Activated naive CD8-positive, alpha-beta T cell treated with anti-CD3 and anti-CD28 coated beads for 36 hours (primary cell): ENCODE results near the gene RESP18. TPM values are rescaled to one million over a fixed set of nuclear protein-coding genes. Genes with fewer than 3 reads are reported as not detected.
A peak's percentile ranks its signal among the peaks of the same experiment; 100 is the strongest.

Source experiments
- DNase-seq: peaks from one replicate; pipeline ENCODE4 v3.0.0; 2021
- H3K27ac Mint-ChIP-seq: one replicate; pipeline ENCODE4 v1.8.0; 2022; ENCODE audit warnings: mild to moderate bottlenecking, moderate library complexity, mixed read lengths
- H3K27me3 Mint-ChIP-seq: one replicate; pipeline ENCODE4 v1.8.0; 2022; ENCODE audit warnings: mild to moderate bottlenecking, mixed read lengths
- H3K36me3 Mint-ChIP-seq: one replicate; pipeline ENCODE4 v1.8.0; 2021; ENCODE audit warnings: mild to moderate bottlenecking, mixed read lengths
- H3K4me1 Mint-ChIP-seq: one replicate; pipeline ENCODE4 v1.8.0; 2021; ENCODE audit warnings: mixed read lengths
- H3K4me3 Mint-ChIP-seq: one replicate; pipeline ENCODE4 v1.8.0; 2022; ENCODE audit warnings: mild to moderate bottlenecking, moderate library complexity, mixed read lengths
- H3K9me3 Mint-ChIP-seq: one replicate; pipeline ENCODE4 v1.8.0; 2022; ENCODE audit warnings: mixed read lengths
- total RNA-seq, 2 experiments: library from RNA; stranded (reverse); gene quantifications; one replicate each; pipeline ENCODE4 v1.2.3, GENCODE V29; 2021

Gene RESP18
- total RNA-seq, 2 experiments from 2014 or later: not detected

DNA sequence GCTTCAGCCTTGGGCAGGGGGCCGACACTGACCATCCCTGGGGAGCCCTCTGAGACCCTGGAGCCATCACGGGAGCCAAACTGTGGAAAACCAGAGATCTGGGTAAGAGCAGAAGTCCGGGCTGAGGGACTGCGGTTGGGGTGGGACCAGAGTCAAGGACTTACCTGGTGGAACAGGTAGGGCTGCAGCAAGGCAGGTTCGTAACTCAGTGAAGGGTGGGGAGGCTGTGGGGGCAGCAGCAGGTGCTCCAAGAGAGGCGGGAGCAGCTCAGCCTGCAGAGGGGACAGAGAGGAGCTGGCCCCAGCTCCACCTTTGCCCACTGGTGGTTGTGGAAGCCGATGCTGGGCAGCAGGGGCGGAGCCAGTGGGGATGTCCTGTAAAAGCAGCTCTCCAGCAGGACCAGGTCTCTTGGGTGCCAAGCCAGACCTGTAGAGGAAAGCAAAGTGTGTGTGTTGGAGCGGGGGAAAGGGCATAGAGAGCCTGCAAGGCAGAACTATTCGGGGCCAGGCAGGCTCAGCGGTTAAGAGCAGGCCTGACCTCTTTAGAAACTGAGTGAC lies 30.1 kb downstream of the RESP18 start:
- no peaks in the 10 kb centered on the region for H3K36me3 Mint-ChIP-seq
- peaks cover 2% of the 10 kb centered on the region for H3K4me1 Mint-ChIP-seq
- no peak overlapping the region for H3K4me3 Mint-ChIP-seq
- H3K9me3 Mint-ChIP-seq: no peaks in the 10 kb centered on the region
- no peak for DNase-seq
- H3K27ac Mint-ChIP-seq: no peak overlapping the region
- H3K27me3 Mint-ChIP-seq: peaks cover 36% of the 10 kb centered on the region

DNA sequence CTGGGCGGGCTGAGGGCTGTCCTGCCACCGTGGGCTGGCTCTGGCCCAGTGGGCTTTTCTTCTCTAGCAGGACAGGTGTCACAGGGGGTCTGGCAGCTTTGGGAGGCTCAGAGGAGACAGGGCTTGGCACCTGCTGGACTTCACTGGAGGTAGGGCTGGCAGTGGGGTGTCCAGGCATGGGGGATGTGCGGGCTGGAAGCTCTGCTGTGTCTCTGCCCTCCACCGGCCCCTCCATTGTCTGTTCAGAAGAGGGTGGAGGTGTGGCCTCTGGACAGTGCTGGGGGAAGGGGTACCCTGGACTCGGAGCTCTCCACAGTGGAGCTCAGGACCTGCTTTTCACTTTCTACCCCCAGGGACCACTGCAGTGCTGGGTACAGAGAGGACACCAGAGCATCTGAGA lies 32.5 kb downstream of the RESP18 start:
- H3K9me3 Mint-ChIP-seq: no peaks in the 10 kb centered on the region
- no peak overlapping the region for H3K4me3 Mint-ChIP-seq
- peaks cover 14% of the 10 kb centered on the region for H3K27me3 Mint-ChIP-seq
- DNase-seq: no peak
- no peaks in the 10 kb centered on the region for H3K36me3 Mint-ChIP-seq
- peaks cover 15% of the 10 kb centered on the region for H3K4me1 Mint-ChIP-seq
- no peak overlapping the region for H3K27ac Mint-ChIP-seq

DNA sequence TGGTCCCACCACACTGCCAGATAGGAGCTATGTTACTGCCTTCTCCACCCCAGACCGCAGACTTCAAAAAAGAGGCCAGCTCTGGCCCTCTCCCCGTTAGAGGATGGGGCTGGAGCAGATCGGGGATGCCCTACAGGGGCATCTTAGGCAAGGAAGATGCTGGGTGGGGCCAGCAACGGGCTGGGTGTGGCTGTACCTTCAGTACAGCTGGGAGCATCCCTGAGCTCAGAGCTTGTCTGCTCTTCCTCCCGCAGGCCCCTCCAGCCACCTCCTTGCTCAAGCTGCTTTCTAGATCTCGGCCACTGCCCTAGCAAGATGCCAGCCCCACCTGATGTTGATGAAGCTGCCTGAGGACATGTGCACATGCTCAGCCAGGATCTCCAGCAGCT lies 33.2 kb downstream of the RESP18 start:
- Mint-ChIP-seq H3K4me3 (peak overlapping the region; percentile 65), H3K4me1 (peaks cover 18% of the 10 kb centered on the region), H3K9me3 (no peaks in the 10 kb centered on the region), H3K27ac (no peak overlapping the region), H3K27me3 (peaks cover 11% of the 10 kb centered on the region), H3K36me3 (no peaks in the 10 kb centered on the region)
- DNase-seq: no peak

DNA sequence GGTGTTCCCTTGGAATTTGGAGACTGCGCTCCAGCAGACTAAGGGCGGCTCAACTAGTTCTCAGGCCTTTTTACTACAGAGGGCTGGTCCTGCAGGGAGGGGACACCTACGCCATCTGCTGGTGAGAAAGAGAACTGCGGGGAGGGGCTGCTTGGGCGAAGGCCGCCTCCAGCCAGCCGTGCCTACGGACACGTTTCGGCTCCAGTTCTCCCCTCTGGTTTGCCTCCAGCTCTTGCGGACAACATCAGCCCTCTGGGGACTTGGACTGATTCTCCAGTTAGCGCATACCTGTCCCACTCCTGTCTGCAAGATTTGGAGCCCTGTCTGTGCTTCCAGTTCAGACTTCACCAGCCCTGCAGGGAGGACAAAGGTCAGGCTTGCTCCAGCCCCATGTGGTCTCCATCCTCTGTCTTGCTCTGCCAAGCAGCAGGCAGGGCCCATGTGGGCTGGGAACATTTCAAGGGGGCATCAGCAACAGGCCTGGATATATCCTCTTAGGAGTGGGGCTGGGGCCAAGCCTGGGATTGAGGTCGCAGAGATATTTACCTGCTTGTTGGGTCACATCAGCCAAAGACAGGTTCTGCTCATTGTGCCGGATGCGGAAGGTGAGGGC lies 33.7 kb downstream of the RESP18 start:
- Mint-ChIP-seq H3K4me1 (peaks cover 23% of the 10 kb centered on the region), H3K27me3 (peaks cover 11% of the 10 kb centered on the region), H3K9me3 (no peaks in the 10 kb centered on the region), H3K27ac (no peak overlapping the region), H3K36me3 (no peaks in the 10 kb centered on the region), H3K4me3 (peak overlapping the region; percentile 65)
- peak; percentile 86 for DNase-seq

DNA sequence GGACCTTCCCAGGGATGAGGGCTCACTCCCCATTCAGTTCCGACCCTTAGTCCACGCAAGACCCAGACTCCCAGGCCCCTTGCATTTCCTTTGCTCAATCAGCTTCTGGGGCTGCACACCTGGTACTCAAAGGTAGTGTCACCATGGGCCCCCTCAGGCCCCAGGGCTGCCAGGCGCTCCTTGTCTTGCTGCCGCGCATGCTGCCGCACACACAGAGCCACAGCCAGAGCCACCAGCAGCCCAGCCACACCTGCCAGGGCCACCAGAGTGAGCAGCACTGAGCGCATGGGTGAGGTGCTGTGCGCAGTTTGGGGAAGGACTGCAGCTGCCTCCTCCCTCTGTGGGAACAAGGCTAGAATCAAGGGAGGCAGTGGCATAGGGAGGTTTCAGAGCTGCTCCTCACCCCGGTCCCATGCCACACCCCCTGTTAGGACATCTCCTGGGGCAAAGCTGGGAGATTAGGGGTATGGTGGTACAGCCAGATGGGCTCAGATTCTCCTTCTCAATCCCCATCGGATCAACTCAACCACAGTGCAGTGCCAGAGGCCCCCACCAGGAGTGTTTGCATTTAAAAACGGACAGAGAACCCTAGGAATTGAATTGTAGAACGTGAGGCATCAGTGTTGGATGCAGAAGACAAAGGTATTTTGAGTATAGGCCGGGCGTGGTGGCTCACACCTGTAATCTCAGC lies 34.6 kb downstream of the RESP18 start:
- DNase-seq: no peak
- H3K9me3 Mint-ChIP-seq: no peaks in the 10 kb centered on the region
- H3K4me1 Mint-ChIP-seq: peaks cover 25% of the 10 kb centered on the region
- no peaks in the 10 kb centered on the region for H3K36me3 Mint-ChIP-seq
- no peak overlapping the region for H3K27ac Mint-ChIP-seq
- H3K4me3 Mint-ChIP-seq: no peak overlapping the region
- peaks cover 11% of the 10 kb centered on the region for H3K27me3 Mint-ChIP-seq

DNA sequence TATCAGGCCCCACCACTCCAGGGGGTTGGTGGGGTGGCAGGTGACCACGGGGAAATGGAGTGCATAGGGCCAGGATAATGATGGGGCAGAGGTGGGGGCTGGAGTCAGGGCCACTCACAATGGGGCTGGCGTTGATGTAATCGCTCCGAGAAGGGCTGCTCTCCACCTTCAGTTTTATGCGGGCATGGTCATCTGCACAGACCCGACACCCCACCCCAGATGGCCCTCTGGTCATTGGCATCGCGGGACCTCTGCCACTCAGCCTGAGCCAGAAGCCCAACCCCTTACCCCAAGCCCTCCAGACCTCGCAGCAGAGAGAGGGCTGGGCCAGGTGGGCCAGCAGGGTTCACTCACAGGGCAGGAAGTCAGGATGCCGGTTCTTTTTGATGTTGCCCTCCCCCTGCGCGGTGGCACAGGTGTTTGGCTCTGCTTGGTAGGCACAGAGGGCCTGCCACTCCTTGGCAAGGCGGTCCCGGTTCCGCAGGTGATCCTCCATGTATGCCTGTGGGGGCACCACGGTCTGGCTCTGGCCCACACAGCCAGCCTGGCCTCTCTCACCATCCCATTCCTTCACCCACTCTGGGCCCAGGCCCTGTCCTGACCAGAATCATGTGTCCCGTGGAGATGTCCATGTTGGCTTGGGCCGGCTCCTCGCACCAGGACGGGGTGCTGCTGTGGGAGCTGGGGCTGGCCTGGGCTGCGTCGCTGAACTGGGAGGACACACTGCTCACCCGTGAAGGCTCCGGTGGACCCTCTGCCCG lies 35.7 kb downstream of the RESP18 start:
- Mint-ChIP-seq H3K27me3 (peaks cover 11% of the 10 kb centered on the region), H3K9me3 (no peaks in the 10 kb centered on the region), H3K4me3 (no peak overlapping the region), H3K4me1 (peaks cover 25% of the 10 kb centered on the region), H3K36me3 (no peaks in the 10 kb centered on the region), H3K27ac (no peak overlapping the region)
- no peak for DNase-seq

DNA sequence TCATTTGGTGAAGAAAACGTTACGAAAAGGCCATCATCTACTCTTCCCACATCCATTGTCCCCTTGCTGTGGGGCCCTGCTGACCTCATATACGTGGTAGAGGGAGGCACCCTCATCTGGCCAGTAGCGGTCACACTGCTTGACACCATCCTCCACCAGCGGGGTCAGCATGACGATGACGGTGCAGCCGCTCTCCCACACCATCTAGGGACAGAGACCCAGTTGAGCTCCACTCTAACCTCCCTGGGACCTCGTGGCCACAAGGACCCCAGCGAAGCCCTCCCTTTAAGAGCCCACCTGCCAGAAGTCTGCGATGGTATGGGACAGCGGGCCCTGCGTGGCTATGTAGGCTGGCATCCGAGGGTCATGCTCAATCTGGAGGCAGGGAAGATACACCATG lies 36.4 kb downstream of the RESP18 start:
- H3K9me3 Mint-ChIP-seq: no peaks in the 10 kb centered on the region
- DNase-seq: no peak
- H3K36me3 Mint-ChIP-seq: no peaks in the 10 kb centered on the region
- H3K4me3 Mint-ChIP-seq: no peak overlapping the region
- H3K27me3 Mint-ChIP-seq: peaks cover 8% of the 10 kb centered on the region
- no peak overlapping the region for H3K27ac Mint-ChIP-seq
- H3K4me1 Mint-ChIP-seq: peaks cover 25% of the 10 kb centered on the region

DNA sequence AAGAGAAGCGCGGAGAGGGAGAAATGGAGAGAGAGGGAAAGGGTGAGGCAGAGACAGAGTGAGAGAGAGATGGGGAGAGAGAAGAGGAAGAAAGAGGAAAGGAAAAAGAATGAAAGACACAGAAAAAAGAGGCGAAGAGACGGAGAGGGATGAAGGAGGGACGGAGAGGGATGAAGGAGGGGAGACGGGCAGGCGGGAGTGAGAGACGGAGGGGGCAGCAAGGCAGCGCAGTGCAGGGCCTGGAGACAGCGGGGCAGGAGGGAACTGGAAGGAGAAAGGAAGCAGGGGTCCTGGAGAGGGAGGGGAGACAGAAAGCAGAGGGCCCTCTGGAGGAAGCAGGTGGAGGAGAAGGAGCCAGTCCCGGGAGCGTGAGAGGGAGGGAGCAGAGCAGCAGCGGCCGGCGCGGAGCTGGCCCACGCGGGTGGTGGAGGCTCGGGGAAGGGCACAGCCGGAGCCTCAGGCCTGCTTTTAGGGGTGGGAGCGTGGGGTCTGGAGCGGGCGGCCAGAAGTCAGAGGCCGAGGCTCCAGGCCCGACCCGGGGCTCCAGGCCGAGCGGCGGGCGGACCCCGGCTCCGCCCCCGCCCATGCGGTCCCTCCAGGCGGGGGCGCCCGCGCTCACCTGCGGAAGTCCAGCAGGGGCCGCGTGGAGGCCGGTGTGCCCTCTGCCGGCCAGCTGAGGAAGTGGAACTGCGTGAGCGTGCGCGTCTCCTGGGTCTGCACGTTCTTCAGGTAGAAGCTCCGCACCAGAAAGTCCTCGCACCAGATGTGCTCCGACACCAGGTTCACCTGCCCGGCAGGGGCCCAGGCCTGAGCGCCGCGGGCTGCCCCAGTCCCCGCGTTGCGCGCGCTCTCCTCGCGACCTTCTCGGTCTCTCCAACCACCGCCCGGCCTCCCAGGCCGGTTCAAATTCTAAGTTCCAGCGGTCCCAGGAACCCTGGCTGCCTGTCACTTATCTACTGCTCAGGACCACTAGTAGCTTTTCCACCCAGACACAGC lies 37.9 kb downstream of the RESP18 start:
- Mint-ChIP-seq H3K27ac (peak overlapping the region; percentile 71), H3K36me3 (no peaks in the 10 kb centered on the region), H3K27me3 (no peaks in the 10 kb centered on the region), H3K9me3 (no peaks in the 10 kb centered on the region), H3K4me1 (peaks cover 25% of the 10 kb centered on the region), H3K4me3 (peak overlapping the region; percentile 75)
- peak; percentile 91 for DNase-seq

DNA sequence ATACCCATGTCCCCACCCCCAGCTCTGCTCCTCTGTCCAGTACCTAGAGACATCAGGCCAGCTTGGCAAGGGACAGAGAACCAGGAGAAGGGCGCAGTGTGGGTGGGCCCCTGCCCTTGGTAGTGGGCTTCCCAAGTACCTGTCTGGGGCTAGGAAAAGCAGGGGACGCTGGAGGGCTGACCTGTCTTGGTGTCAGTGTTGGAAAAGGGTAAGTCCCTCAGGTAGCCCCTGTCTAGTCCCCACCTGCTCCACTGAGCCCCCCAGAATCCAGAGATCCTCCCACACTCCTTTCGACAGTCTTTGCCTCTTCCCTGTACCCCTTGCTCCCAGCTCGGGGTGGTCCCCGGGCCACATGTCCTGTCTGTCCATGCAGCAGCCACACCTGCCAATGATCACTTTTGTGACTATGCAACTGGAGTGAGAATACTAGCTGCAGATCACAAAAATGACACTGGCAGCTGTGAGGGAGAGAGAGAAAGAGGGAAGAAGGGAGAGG lies 38.8 kb downstream of the RESP18 start:
- Mint-ChIP-seq H3K27me3 (no peaks in the 10 kb centered on the region), H3K4me1 (peaks cover 25% of the 10 kb centered on the region), H3K9me3 (no peaks in the 10 kb centered on the region), H3K4me3 (peak overlapping the region; percentile 75), H3K27ac (peak overlapping the region; percentile 71), H3K36me3 (no peaks in the 10 kb centered on the region)
- DNase-seq: no peak

DNA sequence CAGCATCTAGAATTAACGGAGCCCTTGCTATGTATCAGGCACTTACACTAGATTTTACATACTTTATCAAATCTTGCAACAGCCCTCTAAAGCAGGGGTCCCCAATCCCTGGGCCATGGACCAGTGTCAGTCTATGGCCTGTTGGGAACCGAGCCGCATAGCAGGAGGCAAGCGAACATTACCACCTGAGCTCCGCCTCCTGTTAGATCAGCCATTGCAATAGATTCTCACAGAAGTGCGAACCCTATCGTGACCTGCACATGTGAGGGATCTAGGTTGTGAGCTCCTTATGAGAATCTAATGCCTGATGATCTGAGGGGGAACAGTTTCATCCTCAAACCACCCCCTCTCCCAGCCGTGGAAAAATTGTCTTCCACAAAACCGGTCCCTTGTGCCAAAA lies 39.9 kb downstream of the RESP18 start:
- H3K4me1 Mint-ChIP-seq: peaks cover 22% of the 10 kb centered on the region
- H3K27me3 Mint-ChIP-seq: no peaks in the 10 kb centered on the region
- DNase-seq: no peak
- H3K4me3 Mint-ChIP-seq: no peak overlapping the region
- H3K36me3 Mint-ChIP-seq: no peaks in the 10 kb centered on the region
- H3K27ac Mint-ChIP-seq: no peak overlapping the region
- no peaks in the 10 kb centered on the region for H3K9me3 Mint-ChIP-seq

DNA sequence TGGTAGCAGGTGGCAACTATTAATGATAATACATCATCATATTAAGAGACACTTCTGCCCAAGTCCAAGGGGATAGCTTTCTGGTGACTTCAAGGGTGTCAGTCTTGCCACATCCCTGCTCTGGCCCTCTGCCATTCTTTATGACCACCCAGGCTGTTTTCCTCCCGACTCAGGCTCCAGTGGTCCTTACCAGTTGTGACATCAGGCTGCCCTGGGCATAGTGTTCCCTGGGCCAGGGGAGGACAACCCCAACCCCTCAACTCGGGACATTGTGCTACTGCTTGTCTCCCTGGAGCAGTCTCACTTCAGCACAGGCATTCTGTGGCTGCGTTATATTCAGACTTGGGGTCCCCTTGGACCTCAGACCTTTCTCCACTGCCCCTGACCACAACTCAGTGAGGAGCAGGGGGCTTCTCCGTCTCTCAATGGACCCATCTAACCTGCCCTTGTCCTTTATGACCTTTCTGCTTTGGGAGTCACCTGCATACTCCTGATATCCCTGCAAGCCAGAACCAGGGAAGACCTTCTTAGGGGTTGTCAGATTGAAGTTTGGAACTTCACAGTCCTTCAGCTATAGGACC lies 40.5 kb downstream of the RESP18 start:
- Mint-ChIP-seq H3K27ac (no peak overlapping the region), H3K36me3 (no peaks in the 10 kb centered on the region), H3K27me3 (no peaks in the 10 kb centered on the region), H3K4me1 (peaks cover 19% of the 10 kb centered on the region), H3K9me3 (no peaks in the 10 kb centered on the region), H3K4me3 (no peak overlapping the region)
- DNase-seq: no peak

DNA sequence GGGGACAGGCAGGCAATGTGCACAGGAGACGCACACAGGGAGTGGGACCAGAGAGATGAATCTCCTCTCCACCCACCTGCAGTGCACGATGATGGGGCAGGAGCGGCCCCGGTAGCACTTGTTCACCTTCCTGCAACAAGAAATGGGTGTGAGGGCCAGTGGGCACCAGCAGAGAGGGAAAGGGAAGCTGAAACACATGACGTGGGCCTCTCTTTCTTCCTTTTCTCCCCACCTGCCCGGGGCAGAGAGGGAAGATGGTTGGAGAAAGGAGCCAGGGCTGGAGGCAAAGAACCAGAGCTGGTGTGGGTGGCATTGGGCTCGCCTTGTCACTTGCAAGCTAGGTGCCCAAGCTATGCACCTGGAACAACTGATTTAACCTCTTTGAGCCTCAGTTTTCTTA lies 41.1 kb downstream of the RESP18 start:
- H3K27ac Mint-ChIP-seq: no peak overlapping the region
- no peak overlapping the region for H3K4me3 Mint-ChIP-seq
- H3K27me3 Mint-ChIP-seq: no peaks in the 10 kb centered on the region
- H3K9me3 Mint-ChIP-seq: no peaks in the 10 kb centered on the region
- H3K36me3 Mint-ChIP-seq: no peaks in the 10 kb centered on the region
- DNase-seq: no peak
- H3K4me1 Mint-ChIP-seq: peaks cover 17% of the 10 kb centered on the region

DNA sequence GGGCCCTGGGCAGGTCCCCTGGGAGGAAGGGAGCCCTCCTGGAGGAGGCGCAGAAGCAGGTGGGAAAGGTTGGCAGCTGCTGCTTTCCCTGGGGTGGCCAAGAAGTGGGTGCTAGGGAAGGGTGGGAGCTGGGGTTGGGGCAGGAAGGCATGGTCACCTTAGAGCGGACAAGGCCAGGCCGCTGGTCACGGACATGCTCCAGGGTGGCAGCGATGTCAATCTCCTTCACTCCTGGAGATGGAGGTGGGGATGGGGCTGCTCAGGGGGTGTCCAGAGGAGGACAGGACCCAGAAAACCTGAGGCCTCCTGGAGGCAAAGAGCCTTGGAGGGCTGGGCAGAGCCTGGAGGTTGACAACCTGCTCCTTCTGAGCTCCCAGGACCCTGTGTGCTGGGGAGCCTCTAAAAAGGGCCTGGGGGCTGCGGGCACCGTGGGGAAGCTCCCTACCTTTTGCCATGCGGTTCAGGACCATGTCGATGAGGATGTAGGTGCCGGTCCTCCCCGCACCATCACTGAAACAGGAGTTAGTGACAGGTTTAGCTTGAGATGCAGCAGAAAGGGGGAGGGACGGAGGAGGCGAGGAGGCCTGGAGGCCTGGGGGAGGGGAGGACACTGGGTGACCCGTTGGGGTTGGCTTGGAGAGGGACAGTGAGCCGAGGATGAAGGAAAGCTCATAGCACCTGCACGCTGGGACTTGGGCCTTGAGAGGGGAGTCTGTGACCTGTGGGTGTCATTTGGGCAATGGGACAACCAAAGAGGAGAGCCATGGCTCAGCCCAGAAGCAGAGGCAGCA lies 42.0 kb downstream of the RESP18 start:
- Mint-ChIP-seq H3K9me3 (no peaks in the 10 kb centered on the region), H3K4me3 (no peak overlapping the region), H3K27ac (no peak overlapping the region), H3K4me1 (peaks cover 14% of the 10 kb centered on the region), H3K27me3 (no peaks in the 10 kb centered on the region), H3K36me3 (no peaks in the 10 kb centered on the region)
- no peak for DNase-seq
